Neuronal stem cell (in vitro differentiated cells): Measurements from ENCODE around the gene GCC2.

Source experiments
- DNase-seq: peaks from one replicate; pipeline ENCODE4 v3.0.0-alpha.2; 2013; ENCODE audit warnings: low spot score
- H2AFZ ChIP-seq: one replicate; pipeline ENCODE4 v1.6.1; 2013; ENCODE audit warnings: mild to moderate bottlenecking, low read length, inconsistent platforms
- H2AK5ac ChIP-seq: 2 replicates; pipeline ENCODE4 v1.6.1; 2013; ENCODE audit warnings: low read depth, mild to moderate bottlenecking, inconsistent platforms, low read length, moderate library complexity, mixed read lengths
- H2BK120ac ChIP-seq: 2 replicates; pipeline ENCODE4 v1.6.1; 2013; ENCODE audit warnings: low read depth, mild to moderate bottlenecking, inconsistent platforms, low read length, moderate library complexity, mixed read lengths
- H2BK12ac ChIP-seq: one replicate; pipeline ENCODE4 v1.6.1; 2013; ENCODE audit warnings: low read length, inconsistent platforms
- H2BK15ac ChIP-seq: 2 replicates; pipeline ENCODE4 v1.6.1; 2013; ENCODE audit warnings: mild to moderate bottlenecking, low read length, inconsistent platforms, mixed read lengths
- H2BK5ac ChIP-seq: one replicate; pipeline ENCODE4 v1.6.1; 2013; ENCODE audit warnings: inconsistent platforms, mild to moderate bottlenecking, low read length, moderate library complexity
- H3K14ac ChIP-seq: one replicate; pipeline ENCODE4 v1.6.1; 2013; ENCODE audit warnings: low read length, inconsistent platforms
- H3K18ac ChIP-seq: 2 replicates; pipeline ENCODE4 v1.6.1; 2013; ENCODE audit warnings: low read length, inconsistent platforms
- H3K23ac ChIP-seq: 2 replicates; pipeline ENCODE4 v1.6.1; 2013; ENCODE audit warnings: low read depth, mild to moderate bottlenecking, mixed read lengths, low read length, inconsistent platforms; ENCODE audit not compliant: poor library complexity
- H3K27ac ChIP-seq: replicated peaks from 3 replicates; pipeline ENCODE4 v1.5.1; 2013; ENCODE audit warnings: low read length, inconsistent platforms
- H3K27me3 ChIP-seq, 3 experiments: 2 replicates each; pipeline ENCODE4 v1.6.1; 2013; ENCODE audit warnings: low read length in 3 of 3, mild to moderate bottlenecking in 2 of 3, inconsistent platforms in 1 of 3, low read depth in 1 of 3, mixed read lengths in 1 of 3, moderate library complexity in 1 of 3; ENCODE audit not compliant: control insufficient read depth in 3 of 3, insufficient read depth in 3 of 3
- H3K36me3 ChIP-seq, 2 donors: replicated peaks in 1 of 2; 2 replicates each; pipeline ENCODE4 v1.6.1; 2013; ENCODE audit warnings: low read length in 2 of 2; ENCODE audit not compliant: control insufficient read depth in 2 of 2, insufficient read depth in 2 of 2
- H3K4ac ChIP-seq: 2 replicates; pipeline ENCODE4 v1.6.1; 2013; ENCODE audit warnings: inconsistent platforms, mild to moderate bottlenecking, low read length, moderate library complexity
- H3K4me1 ChIP-seq, 2 donors: 1 replicate in 1 of 2; 2 replicates in 1 of 2; pipeline ENCODE4 v1.6.1; 2013; ENCODE audit warnings: low read length in 2 of 2, low read depth in 1 of 2; ENCODE audit not compliant: control insufficient read depth in 2 of 2, insufficient read depth in 1 of 2
- H3K4me2 ChIP-seq: one replicate; pipeline ENCODE4 v1.6.1; 2013; ENCODE audit warnings: mild to moderate bottlenecking, low read length, inconsistent platforms; ENCODE audit not compliant: insufficient read depth, poor library complexity, severe bottlenecking
- H3K4me3 ChIP-seq, 2 donors: 2 replicates each; pipeline ENCODE4 v1.5.1; 2013; ENCODE audit warnings: low read length in 2 of 2, mild to moderate bottlenecking in 2 of 2, inconsistent platforms in 1 of 2, moderate library complexity in 1 of 2
- H3K79me1 ChIP-seq: one replicate; pipeline ENCODE4 v1.6.1; 2013; ENCODE audit warnings: low read depth, mild to moderate bottlenecking, inconsistent platforms, low read length, moderate library complexity
- H3K9ac ChIP-seq: one replicate; pipeline ENCODE4 v1.6.1; 2013; ENCODE audit warnings: mild to moderate bottlenecking, low read depth, low read length, inconsistent platforms; ENCODE audit not compliant: poor library complexity
- H3K9me3 ChIP-seq, 2 donors: replicated peaks in 1 of 2; 2 replicates each; pipeline versions ENCODE3 to v1.6.1; 2013; ENCODE audit warnings: low read length in 2 of 2, mild to moderate bottlenecking in 2 of 2, inconsistent platforms in 1 of 2, low read depth in 1 of 2, mixed read lengths in 1 of 2, moderate library complexity in 1 of 2; ENCODE audit not compliant: control insufficient read depth in 2 of 2, insufficient read depth in 1 of 2
- H4K8ac ChIP-seq: one replicate; pipeline ENCODE4 v1.6.1; 2013; ENCODE audit warnings: low read depth, mild to moderate bottlenecking, inconsistent platforms, low read length, moderate library complexity
- H4K91ac ChIP-seq: one replicate; pipeline ENCODE4 v1.6.1; 2013; ENCODE audit warnings: low read length, low read depth, mild to moderate bottlenecking, inconsistent platforms; ENCODE audit not compliant: poor library complexity
- WGBS, 2 donors: extraction: QIAGEN DNeasy Blood & Tissue Kit; methylation state at CpG; one replicate each; pipeline ENCODE4 v1.1.7; 2013; ENCODE audit warnings: missing lambda C conversion rate in 2 of 2, mixed read lengths in 1 of 2; ENCODE audit not compliant: insufficient read length in 2 of 2, insufficient replicate concordance in 1 of 2; ENCODE audit errors: extremely low coverage in 2 of 2; 5-methylcytosine and 5-hydroxymethylcytosine counted together

The GCC2 gene

GRCh38 chr2:108458082-108458481 is 9.1 kb downstream of the GCC2 start:
- no peak overlapping the region for H3K4me3 ChIP-seq
- H3K4me1 ChIP-seq, result no peaks in the 10 kb centered on the region
- peaks cover 5 to 81% of the 10 kb centered on the region in 2 donors for H3K36me3 ChIP-seq
- no peak overlapping the region for H2BK15ac ChIP-seq
- peaks cover 2% of the 10 kb centered on the region for H3K79me1 ChIP-seq
- H3K14ac ChIP-seq, result no peak overlapping the region
- H3K9me3 ChIP-seq, result peaks cover 6 to 42% of the 10 kb centered on the region in 2 donors
- no peak overlapping the region for H3K18ac ChIP-seq
- no peak overlapping the region for H2BK120ac ChIP-seq
- H2BK12ac ChIP-seq, result no peak overlapping the region
- no peaks in the 10 kb centered on the region for H3K27me3 ChIP-seq
- no peak overlapping the region for H4K8ac ChIP-seq
- no peak for DNase-seq
- no peak overlapping the region for H4K91ac ChIP-seq
- no peak overlapping the region for H3K4me2 ChIP-seq
- no peak overlapping the region for H3K27ac ChIP-seq
- no peak overlapping the region for H3K4ac ChIP-seq
- H2AFZ ChIP-seq, result no peak overlapping the region
- H2AK5ac ChIP-seq, result no peak overlapping the region
- H2BK5ac ChIP-seq, result no peak overlapping the region
- no peak overlapping the region for H3K9ac ChIP-seq
- no CpG with 5 or more reads among the region's 3 CpGs for WGBS, 2 donors
- no peak overlapping the region for H3K23ac ChIP-seq

- Histone ChIP-seq H4K8ac (no peak overlapping the region), H3K9ac (no peak overlapping the region), H3K18ac (no peak overlapping the region), H3K4me2 (no peak overlapping the region), H2AFZ (no peak overlapping the region), H2BK15ac (no peak overlapping the region), H3K9me3 (peaks cover 12 to 46% of the 10 kb centered on the region in 2 donors), H3K79me1 (peaks cover 8% of the 10 kb centered on the region), H2BK12ac (no peak overlapping the region), H3K14ac (no peak overlapping the region), H3K4me1 (no peaks in the 10 kb centered on the region), H2BK5ac (no peak overlapping the region), H3K27ac (no peak overlapping the region), H4K91ac (no peak overlapping the region), H3K4ac (no peak overlapping the region), H3K4me3 (no peak overlapping the region), H2AK5ac (no peak overlapping the region), H3K23ac (no peak overlapping the region), H3K36me3 (peaks cover 15 to 82% of the 10 kb centered on the region in 2 donors), H2BK120ac (no peak overlapping the region), H3K27me3 (no peaks in the 10 kb centered on the region)
- WGBS, 2 donors, result no CpG with 5 or more reads among the region's 1 CpG
- DNase-seq, result no peak
These were observed 10.4 kb downstream of the GCC2 start for GRCh38 chr2:108459441-108459840.

- H3K27ac ChIP-seq, result no peak overlapping the region
- H2BK120ac ChIP-seq, result no peak overlapping the region
- H2AFZ ChIP-seq, result no peak overlapping the region
- peaks cover 15 to 82% of the 10 kb centered on the region in 2 donors for H3K36me3 ChIP-seq
- peaks cover 12 to 44% of the 10 kb centered on the region in 2 donors for H3K9me3 ChIP-seq
- H3K4me2 ChIP-seq, result no peak overlapping the region
- no peak overlapping the region for H2AK5ac ChIP-seq
- no peak for DNase-seq
- H2BK15ac ChIP-seq, result no peak overlapping the region
- H3K4me3 ChIP-seq, result no peak overlapping the region
- no peaks in the 10 kb centered on the region for H3K4me1 ChIP-seq
- H3K9ac ChIP-seq, result no peak overlapping the region
- no peak overlapping the region for H2BK12ac ChIP-seq
- no peak overlapping the region for H3K4ac ChIP-seq
- H3K18ac ChIP-seq, result no peak overlapping the region
- no peak overlapping the region for H3K14ac ChIP-seq
- peaks cover 7% of the 10 kb centered on the region for H3K79me1 ChIP-seq
- H4K91ac ChIP-seq, result no peak overlapping the region
- no CpG with 5 or more reads among the region's 4 CpGs for WGBS, 2 donors
- H4K8ac ChIP-seq, result no peak overlapping the region
- H2BK5ac ChIP-seq, result no peak overlapping the region
- H3K23ac ChIP-seq, result no peak overlapping the region
- H3K27me3 ChIP-seq, result no peaks in the 10 kb centered on the region
These were observed 11.5 kb downstream of the GCC2 start for GRCh38 chr2:108460345-108461037.

- H3K23ac ChIP-seq, result no peak overlapping the region
- H3K18ac ChIP-seq, result no peak overlapping the region
- no peak overlapping the region for H3K4me2 ChIP-seq
- H3K9ac ChIP-seq, result no peak overlapping the region
- no peak overlapping the region for H2BK12ac ChIP-seq
- H3K27me3 ChIP-seq, result no peaks in the 10 kb centered on the region
- H3K14ac ChIP-seq, result no peak overlapping the region
- no peak overlapping the region for H2AFZ ChIP-seq
- no peak for DNase-seq
- no peaks in the 10 kb centered on the region for H3K4me1 ChIP-seq
- peaks cover 10 to 95% of the 10 kb centered on the region in 2 donors for H3K36me3 ChIP-seq
- no peak overlapping the region for H2BK15ac ChIP-seq
- H2AK5ac ChIP-seq, result no peak overlapping the region
- H3K79me1 ChIP-seq, result no peaks in the 10 kb centered on the region
- H3K9me3 ChIP-seq, result no peaks in the 10 kb centered on the region
- no peak overlapping the region for H2BK120ac ChIP-seq
- no peak overlapping the region for H3K4me3 ChIP-seq
- H4K91ac ChIP-seq, result no peak overlapping the region
- H3K4ac ChIP-seq, result no peak overlapping the region
- H2BK5ac ChIP-seq, result no peak overlapping the region
- no peak overlapping the region for H4K8ac ChIP-seq
- no CpG with 5 or more reads among the region's 1 CpG for whole genome bisulfite sequencing, 2 donors
- H3K27ac ChIP-seq, result no peak overlapping the region
These were observed 28.1 kb downstream of the GCC2 start for GRCh38 chr2:108477099-108477498.
